A549 (cell line): ENCODE results near the gene ARMH1. TPM values are rescaled to one million over a fixed set of nuclear protein-coding genes. Genes with fewer than 3 reads are reported as not detected.

ENCODE experiments used
- ATAC-seq, 2 experiments: fragments of 200-7000 bp in 1 of 2; fragments of >200 bp in 1 of 2; cut with Nextera tagmentation in 1 of 2; cut with Tn5 transposase in 1 of 2; 3 replicates each; pipeline versions ENCODE4 v1.8.0 to v1.9.1; 2018 to 2020; ENCODE audit warnings: mild to moderate bottlenecking in 1 of 2, moderate library complexity in 1 of 2
- CTCF ChIA-PET: fragments of 300-600 bp; sonication (Branson Sonifier 250); formaldehyde crosslinking; extraction: SDS; loops from one replicate; lab custom pipeline; 2021; ENCODE audit warnings: antibody characterized with exemption, inconsistent platforms; lab: Yijun Ruan, JAX
- POLR2A ChIA-PET: fragments of 350-600 bp; formaldehyde crosslinking; extraction: SDS; loops from one replicate; lab custom pipeline; 2021; ENCODE audit warnings: antibody characterized with exemption, inconsistent platforms; lab: Yijun Ruan, JAX
- DNase-seq, 2 experiments: peaks; one replicate each; pipeline versions ENCODE4 v3.0.0 to v3.0.0-alpha.2; 2011 to 2016; ENCODE audit warnings: low read depth in 1 of 2, low spot score in 1 of 2
- FAIRE-seq: peaks from 2 replicates; lab custom pipeline; 2011; peaks lifted over from hg19 to GRCh38; lab: Jason Lieb, UNC
- H3K27ac ChIP-seq, 2 experiments: fragments of >200 bp; sonication (Bioruptor Twin); formaldehyde crosslinking; 3 replicates each; pipeline ENCODE4 v1.5.1; 2016 to 2017
- H3K4me1 ChIP-seq: fragments of >200 bp; sonication (Bioruptor Twin); formaldehyde crosslinking; 3 replicates; pipeline ENCODE4 v1.6.1; 2016
- H3K4me2 ChIP-seq: fragments of >200 bp; sonication (Bioruptor Twin); formaldehyde crosslinking; 3 replicates; pipeline ENCODE4 v1.6.1; 2016
- H3K4me3 ChIP-seq: fragments of >200 bp; sonication (Bioruptor Twin); formaldehyde crosslinking; 3 replicates; pipeline ENCODE4 v1.5.1; 2016
- H3K9me3 ChIP-seq: fragments of >200 bp; sonication (Bioruptor Twin); formaldehyde crosslinking; 3 replicates; pipeline ENCODE4 v1.6.1; 2016
- CBX8 ChIP-seq: fragments of 200-600 bp; sonication (generic); IDR thresholded peaks from 2 replicates; pipeline ENCODE4 v1.6.1; 2016
- CTCF ChIP-seq: fragments of >200 bp; sonication (Bioruptor Twin); formaldehyde crosslinking; IDR thresholded peaks from 3 replicates; pipeline ENCODE4 v1.5.1; 2016
- ESRRA ChIP-seq: fragments of 150-350 bp; IDR thresholded peaks from 2 replicates; pipeline ENCODE4 v1.6.1; 2014; ENCODE audit warnings: mild to moderate bottlenecking, low read length, borderline replicate concordance
- HEYL ChIP-seq: fragments of 250-450 bp; sonication (Bioruptor Pico); IDR thresholded peaks from 2 replicates; pipeline ENCODE4 v1.8.0; 2021; ENCODE audit warnings: mild to moderate bottlenecking, moderate library complexity
- HOXB13 ChIP-seq: fragments of 250-450 bp; sonication (Bioruptor Pico); IDR thresholded peaks from 2 replicates; pipeline ENCODE4 v1.5.0; 2020; ENCODE audit warnings: low read depth, mild to moderate bottlenecking, moderate library complexity
- HOXB5 ChIP-seq: fragments of 250-450 bp; sonication (Bioruptor Pico); IDR thresholded peaks from 2 replicates; pipeline ENCODE4 v1.5.0; 2020; ENCODE audit warnings: mild to moderate bottlenecking, moderate library complexity
- KDM5A ChIP-seq: fragments of 200-600 bp; sonication (generic); IDR thresholded peaks from 2 replicates; pipeline ENCODE4 v1.6.1; 2016; ENCODE audit warnings: antibody characterized with exemption, mild to moderate bottlenecking
- NFE2L2 ChIP-seq: fragments of 150-350 bp; conservative IDR thresholded peaks from 2 replicates; pipeline ENCODE4 v1.6.1; 2014; ENCODE audit warnings: low read length
- PHF8 ChIP-seq: fragments of 200-600 bp; sonication (generic); IDR thresholded peaks from 2 replicates; pipeline ENCODE4 v1.6.1; 2016; ENCODE audit warnings: low read depth, mild to moderate bottlenecking, antibody characterized with exemption, moderate library complexity, borderline replicate concordance
- REST ChIP-seq: fragments of 200-600 bp; sonication (generic); IDR thresholded peaks from 2 replicates; pipeline ENCODE4 v1.6.1; 2016; ENCODE audit warnings: antibody characterized with exemption, mild to moderate bottlenecking, moderate library complexity
- TP53 ChIP-seq: fragments of 250-450 bp; sonication (Bioruptor Pico); IDR thresholded peaks from 2 replicates; pipeline ENCODE4 v1.5.0; 2021; ENCODE audit warnings: mild to moderate bottlenecking, moderate library complexity
- ZNF302 ChIP-seq: fragments of 250-450 bp; sonication (Bioruptor Pico); IDR thresholded peaks from 2 replicates; pipeline ENCODE4 v1.9.0; 2021; ENCODE audit warnings: inconsistent platforms, mild to moderate bottlenecking, moderate library complexity
- ZSCAN20 ChIP-seq: fragments of 250-450 bp; sonication (Bioruptor Pico); IDR thresholded peaks from 2 replicates; pipeline ENCODE4 v1.8.0; 2022; ENCODE audit warnings: mild to moderate bottlenecking, moderate library complexity
- WGBS: methylation state at CpG from one replicate; pipeline ENCODE4 v1.1.6; 2017; ENCODE audit errors: missing lambda C conversion rate; 5-methylcytosine and 5-hydroxymethylcytosine counted together
- polyA plus RNA-seq, 4 experiments: library from polyadenylated mRNA; depleted of rRNA in 3 of 4; stranded (reverse); fragments of >200 nt; fragmentation: RNase III in 1 of 4; extraction: RNeasy Plus Mini Kit Qiagen cat#74134 plus additional on column Dnase treatment in 1 of 4; gene quantifications; 2 replicates in 3 of 4; 3 replicates in 1 of 4; pipeline ENCODE4 v1.2.3, GENCODE V29; 2011 to 2017
- TF ChIP-seq, protein P1 (sequence below): fragments of 250-450 bp; sonication (Bioruptor Pico); IDR thresholded peaks from 2 replicates; pipeline ENCODE4 v1.5.0; 2020; ENCODE audit warnings: low read depth, mild to moderate bottlenecking, moderate library complexity
- TF ChIP-seq, protein P2 (sequence below): fragments of 250-450 bp; sonication (Bioruptor Pico); IDR thresholded peaks from 2 replicates; pipeline ENCODE4 v1.5.0; 2021; ENCODE audit warnings: mild to moderate bottlenecking, moderate library complexity, borderline replicate concordance

ARMH1 gene
- polyA plus RNA-seq, 2 of the 4 experiments (the other 2 are of a cell fraction) = 2.4 to 2.7 TPM

DNA sequence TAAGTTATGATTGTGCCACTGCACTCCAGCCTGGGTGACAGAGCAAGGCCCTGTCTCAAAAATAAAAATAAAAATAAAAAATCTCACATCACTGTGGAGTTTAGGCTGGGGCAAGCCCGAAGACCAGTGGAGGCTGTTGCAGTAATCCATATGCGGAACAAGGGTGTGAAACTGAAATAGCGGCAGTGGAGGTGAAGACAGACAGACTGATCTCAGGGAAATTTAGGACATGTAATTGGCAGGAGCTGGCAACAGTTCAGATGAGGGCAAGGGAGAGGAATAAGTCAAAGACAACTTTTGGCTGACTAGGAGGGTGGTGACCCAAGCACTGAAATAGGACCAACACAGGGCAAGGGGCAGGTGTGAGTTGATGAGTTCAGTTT lies 8.4 kb downstream of the ARMH1 start:
- Histone ChIP-seq H3K4me1 (no peaks in the 10 kb centered on the region), H3K27ac (no peak overlapping the region), H3K4me2 (no peak overlapping the region), H3K4me3 (no peak overlapping the region), H3K9me3 (no peaks in the 10 kb centered on the region)
- ChIA-PET POLR2A (no interaction called here), CTCF (interaction anchor here (0.6 to 2.4 kb wide), 5 partner anchors 8 to 635 kb away, joined by 3 to 5 read pairs (median 3); partner anchors contain the start of gene ARMH1)
- 84% methylated on average over 3 of the region's 3 CpGs for WGBS
- DNase-seq (no peak), ATAC-seq (no peak), FAIRE-seq (no peak)
- TF ChIP-seq ZNF302 (no peak), PHF8 (no peak), CTCF (no peak), HOXB5 (CRISPR knock-in tag) (no peak)
- TF ChIP-seq, protein P1, sequence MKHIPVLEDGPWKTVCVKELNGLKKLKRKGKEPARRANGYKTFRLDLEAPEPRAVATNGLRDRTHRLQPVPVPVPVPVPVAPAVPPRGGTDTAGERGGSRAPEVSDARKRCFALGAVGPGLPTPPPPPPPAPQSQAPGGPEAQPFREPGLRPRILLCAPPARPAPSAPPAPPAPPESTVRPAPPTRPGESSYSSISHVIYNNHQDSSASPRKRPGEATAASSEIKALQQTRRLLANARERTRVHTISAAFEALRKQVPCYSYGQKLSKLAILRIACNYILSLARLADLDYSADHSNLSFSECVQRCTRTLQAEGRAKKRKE = no peak

DNA sequence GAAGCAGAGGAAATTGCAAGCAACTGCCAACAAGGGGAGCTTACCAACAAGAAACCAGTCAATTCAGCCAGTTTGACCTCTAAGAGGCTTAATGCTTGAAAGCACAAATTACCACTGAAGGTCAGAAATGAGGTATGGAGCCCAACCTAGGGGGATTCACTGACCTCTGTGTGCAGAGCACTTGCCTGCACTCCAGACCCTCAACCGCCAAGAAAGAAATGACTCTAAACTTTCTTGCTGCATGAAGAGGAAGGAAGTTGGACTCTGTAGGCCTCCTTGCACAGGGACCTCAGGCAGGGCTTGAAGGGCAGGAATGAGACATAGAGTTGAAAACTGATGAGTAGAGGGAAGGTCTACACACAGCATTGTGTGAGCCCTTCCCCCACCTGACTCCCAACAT lies 10.0 kb downstream of the ARMH1 start:
- ChIA-PET POLR2A (no interaction called here), CTCF (interaction anchor here (1.0 kb wide), 1 partner anchor 32 kb away, joined by 3 read pairs; no protein-coding TSS in a partner anchor)
- Histone ChIP-seq H3K9me3 (no peaks in the 10 kb centered on the region), H3K4me1 (peaks cover 5% of the 10 kb centered on the region; the same call in 2 of the 3 replicates), H3K27ac (no peak overlapping the region), H3K4me2 (no peak overlapping the region), H3K4me3 (no peak overlapping the region)
- 92% methylated on average over 1 of the region's 1 CpG for WGBS
- ATAC-seq (no peak), DNase-seq (no peak), FAIRE-seq (no peak)
- TF ChIP-seq ESRRA (no peak), TP53 (CRISPR knock-in tag) (no peak), NFE2L2 (no peak), ZSCAN20 (CRISPR knock-in tag) (no peak), PHF8 (no peak), KDM5A (no peak), HOXB13 (CRISPR knock-in tag) (no peak)

DNA sequence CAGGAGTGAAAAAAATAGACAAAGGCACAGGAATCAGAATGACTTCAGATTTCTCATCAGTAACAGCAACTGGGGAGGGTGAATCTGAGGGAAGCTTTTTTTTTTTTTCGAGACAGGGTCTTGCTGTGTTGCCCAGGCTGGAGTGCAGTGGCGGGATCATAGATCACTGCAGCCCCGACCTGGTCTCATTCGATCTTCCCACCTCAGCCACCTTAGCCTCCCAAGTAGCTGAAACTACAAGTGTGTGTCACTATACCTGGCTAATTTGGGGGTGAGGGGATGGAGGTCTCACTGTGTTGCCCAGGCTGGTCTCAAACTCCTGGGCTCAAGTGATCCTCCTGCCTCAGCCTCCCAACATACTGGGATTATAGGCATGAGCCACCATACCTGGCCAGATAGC lies 10.7 kb downstream of the ARMH1 start:
- no peak for TF ChIP-seq REST
- no peak for TF ChIP-seq CBX8
- TF ChIP-seq ESRRA = no peak
- no peak for TF ChIP-seq HEYL
- TF ChIP-seq, protein P2, sequence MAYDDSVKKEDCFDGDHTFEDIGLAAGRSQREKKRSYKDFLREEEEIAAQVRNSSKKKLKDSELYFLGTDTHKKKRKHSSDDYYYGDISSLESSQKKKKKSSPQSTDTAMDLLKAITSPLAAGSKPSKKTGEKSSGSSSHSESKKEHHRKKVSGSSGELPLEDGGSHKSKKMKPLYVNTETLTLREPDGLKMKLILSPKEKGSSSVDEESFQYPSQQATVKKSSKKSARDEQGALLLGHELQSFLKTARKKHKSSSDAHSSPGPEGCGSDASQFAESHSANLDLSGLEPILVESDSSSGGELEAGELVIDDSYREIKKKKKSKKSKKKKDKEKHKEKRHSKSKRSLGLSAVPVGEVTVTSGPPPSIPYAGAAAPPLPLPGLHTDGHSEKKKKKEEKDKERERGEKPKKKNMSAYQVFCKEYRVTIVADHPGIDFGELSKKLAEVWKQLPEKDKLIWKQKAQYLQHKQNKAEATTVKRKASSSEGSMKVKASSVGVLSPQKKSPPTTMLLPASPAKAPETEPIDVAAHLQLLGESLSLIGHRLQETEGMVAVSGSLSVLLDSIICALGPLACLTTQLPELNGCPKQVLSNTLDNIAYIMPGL (CRISPR knock-in tag) = no peak
- ATAC-seq = no peak
- POLR2A ChIA-PET = interaction anchor here (0.8 to 1.4 kb wide), 2 partner anchors 11 to 53 kb away, joined by 3 to 5 read pairs; partner anchors contain the start of genes ARMH1 and TMEM53
- Histone ChIP-seq H3K4me1 (peaks cover 5% of the 10 kb centered on the region; the same call in 2 of the 3 replicates), H3K4me2 (no peak overlapping the region), H3K9me3 (no peaks in the 10 kb centered on the region), H3K4me3 (no peak overlapping the region), H3K27ac (no peak overlapping the region)
- WGBS = 85% methylated on average over 4 of the region's 4 CpGs
- DNase-seq = no peak
- CTCF ChIA-PET = interaction anchor here (0.6 to 1.0 kb wide), 2 partner anchors 25 to 32 kb away, joined by 3 read pairs; no protein-coding TSS in a partner anchor
- no peak for FAIRE-seq
